GM12873 (cell line): ENCODE results near the gene SLC25A19.

Source experiments
- CTCF ChIP-seq: IDR thresholded peaks from 2 replicates; pipeline ENCODE4 v1.5.1; 2012; ENCODE audit warnings: low read depth, mild to moderate bottlenecking, moderate library complexity, low read length, control low read depth; ENCODE audit not compliant: insufficient read depth; ENCODE audit errors: missing control alignments

Gene SLC25A19

GRCh38 chr17:75240394-75241142 is 48.7 kb downstream of the SLC25A19 start:
- peak; percentile 80 for TF ChIP-seq CTCF

DNA sequence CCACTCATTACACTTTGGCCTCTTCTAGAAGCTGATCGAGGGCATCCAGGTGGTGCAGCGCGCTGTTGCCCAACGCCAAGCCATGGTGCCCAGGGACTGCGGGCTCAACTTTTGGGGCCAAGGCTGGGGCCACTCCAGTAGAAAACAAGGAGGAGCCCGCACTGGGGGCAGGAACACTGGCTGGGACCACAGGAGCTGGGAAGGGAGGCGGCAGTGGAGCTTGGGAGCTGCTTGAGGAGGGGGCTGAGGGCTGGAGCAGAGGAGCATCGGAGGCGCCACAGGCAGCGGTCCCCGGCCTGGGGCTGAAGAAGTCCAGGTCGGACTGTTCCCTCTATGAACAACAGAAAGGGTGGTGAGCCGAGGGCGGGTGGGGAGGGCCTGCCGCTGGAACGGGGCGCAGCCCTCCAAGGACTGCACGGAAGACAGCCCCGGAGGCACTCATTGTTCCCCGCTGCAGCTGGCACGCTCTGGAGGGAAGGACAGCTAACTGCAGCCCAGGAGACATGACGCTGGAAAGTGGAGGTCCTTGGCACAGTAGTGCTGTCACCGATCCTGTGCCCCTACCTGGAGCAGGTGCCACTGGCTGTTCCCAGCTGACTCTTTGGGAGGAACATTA is 49.3 kb downstream of the SLC25A19 start:
- no peak for TF ChIP-seq CTCF

DNA sequence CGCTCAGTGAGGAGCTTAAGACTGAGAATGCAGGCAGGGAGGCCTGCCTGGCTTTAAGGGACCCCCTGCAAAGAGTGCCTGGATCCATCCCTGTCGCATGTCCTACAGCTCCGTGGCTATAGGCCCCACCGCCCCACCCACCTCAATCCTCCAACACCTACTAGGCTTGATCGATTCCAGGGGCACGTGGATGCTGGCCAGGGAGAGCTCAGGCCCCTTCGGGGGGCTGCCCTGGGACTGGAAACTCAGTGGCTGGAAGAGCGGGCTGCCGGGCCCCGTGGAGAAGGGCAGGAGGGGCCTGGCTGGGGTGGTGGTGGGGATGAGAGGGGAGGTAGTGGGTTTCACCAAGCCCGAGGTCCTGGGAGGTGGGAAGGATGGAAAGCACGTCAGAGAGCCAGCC is 50.0 kb downstream of the SLC25A19 start:
- no peak for TF ChIP-seq CTCF

GRCh38 chr17:75238684-75239191 is 50.5 kb downstream of the SLC25A19 start:
- peak; percentile 96 for TF ChIP-seq CTCF

- no peak for TF ChIP-seq CTCF
Measured at GRCh38 chr17:75238020-75238580, 51.1 kb downstream of the SLC25A19 start.

- no peak for TF ChIP-seq CTCF
Measured at GRCh38 chr17:75237100-75238014, 51.9 kb downstream of the SLC25A19 start.
